ENCODE data around the gene MTHFD1L.
A peak's percentile ranks its signal among the peaks of the same experiment; 100 is the strongest.
"Not testable (repeated sequence)": the region's sequence is repeated elsewhere in the genome, so short reads cannot be mapped to it uniquely, and the experiment has no call there.

Gene MTHFD1L

GRCh38 chr6:150848400-150848799 is 17.1 kb upstream of the MTHFD1L start:
- POLR2A ChIA-PET: interaction anchor here (1.6 kb wide), 1 partner anchor 17 kb away, joined by 9 read pairs; no protein-coding TSS in a partner anchor
- CTCF ChIA-PET: no interaction called here
- DNase-seq (ENCODE audit: extremely low spot score): no peak
- TF ChIP-seq SP1 (IDR thresholded peaks at IDR 0.05): no peak

DNA sequence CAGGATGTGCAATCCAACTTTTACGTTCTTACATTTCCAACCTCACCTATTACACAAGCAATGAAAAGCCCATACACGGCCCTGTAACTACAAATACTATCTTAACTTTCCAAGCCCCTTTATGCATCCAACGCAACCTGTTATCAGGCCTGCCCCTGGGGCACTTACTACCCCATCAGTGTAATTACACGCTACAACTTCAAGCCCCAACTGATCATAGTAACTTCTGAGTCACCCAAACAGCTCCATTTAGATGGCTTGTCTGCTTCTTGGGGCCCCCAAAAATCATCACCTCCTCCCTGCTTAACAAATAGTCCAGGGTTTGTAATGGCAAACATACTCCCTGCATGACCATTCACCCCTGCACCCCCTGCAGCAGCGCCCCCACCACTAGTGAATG is 11.1 kb upstream of the MTHFD1L start:
- POLR2A ChIA-PET; DNase-seq (ENCODE audit: extremely low spot score): not testable (repeated sequence)
- CTCF ChIA-PET: interaction anchor here (0.6 kb wide), 1 partner anchor 256 kb away, joined by 7 read pairs; no protein-coding TSS in a partner anchor

DNA sequence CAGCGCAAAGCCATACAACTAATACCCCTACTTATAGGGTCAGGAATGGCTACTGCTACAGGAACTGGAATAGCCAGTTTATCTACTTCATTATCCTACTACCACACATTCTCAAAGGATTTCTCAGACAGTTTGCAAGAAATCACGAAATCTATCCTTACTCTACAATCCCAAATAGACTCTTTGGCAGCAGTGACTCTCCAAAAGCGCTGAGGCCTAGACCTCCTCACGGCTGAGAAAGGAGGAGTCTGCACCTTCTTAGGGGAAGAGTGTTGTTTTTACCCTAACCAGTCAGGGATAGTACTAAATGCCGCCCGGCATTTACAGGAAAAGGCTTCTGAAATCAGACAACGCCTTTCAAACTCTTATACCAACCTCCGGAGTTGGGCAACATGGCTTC is 10.3 kb upstream of the MTHFD1L start:
- POLR2A ChIA-PET; DNase-seq (ENCODE audit: extremely low spot score): not testable (repeated sequence)
- CTCF ChIA-PET: interaction anchor here (0.6 kb wide), 1 partner anchor 18 kb away, joined by 3 read pairs; no protein-coding TSS in a partner anchor

DNA sequence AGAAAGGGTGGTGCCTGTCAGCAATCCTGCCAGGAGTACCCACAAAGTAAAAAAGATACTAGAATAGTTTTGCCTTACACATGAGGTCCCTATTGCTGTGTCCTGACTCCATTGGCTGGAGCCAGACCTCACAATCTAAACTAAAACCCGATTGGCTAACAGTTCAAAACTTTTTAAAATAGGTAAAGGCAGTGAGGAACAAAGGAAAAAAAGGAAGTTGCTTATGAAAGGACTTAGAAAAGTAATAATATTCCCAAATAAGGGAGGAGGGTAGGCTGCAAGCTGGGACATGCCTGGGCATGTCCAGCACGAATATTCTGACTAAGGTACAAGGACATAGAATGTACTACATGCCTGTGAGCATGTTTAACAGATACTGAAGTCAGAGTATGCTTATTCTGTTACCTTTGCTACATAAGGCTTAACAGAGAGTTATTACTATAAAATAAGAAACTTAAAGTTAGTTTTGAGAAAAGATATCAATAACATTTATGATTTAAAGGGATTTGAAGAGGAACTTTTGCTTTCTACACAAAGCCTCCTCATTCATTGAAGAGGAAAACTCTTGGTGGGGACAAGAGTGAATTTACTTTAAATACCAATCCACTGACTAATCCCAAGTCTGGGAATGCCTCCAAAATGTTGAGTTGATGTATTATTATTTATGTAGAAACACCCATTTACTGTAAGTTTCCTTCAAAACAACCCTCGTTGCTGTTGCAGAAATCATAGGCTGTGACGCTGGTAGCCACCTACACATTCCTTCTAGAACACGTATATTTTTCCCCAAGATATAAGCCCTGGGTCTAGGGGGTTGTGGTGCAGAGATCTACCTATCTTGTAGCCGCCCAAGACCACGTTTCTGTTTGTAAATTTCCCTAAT is 8.2 kb upstream of the MTHFD1L start:
- POLR2A ChIA-PET: no interaction called here
- DNase-seq (ENCODE audit: extremely low spot score): no peak
- TF ChIP-seq FOXA1 (IDR thresholded peaks at IDR 0.05) (no peak), L3MBTL2 (conservative IDR thresholded peaks at IDR 0.05) (no peak; the same call in 1 of the 2 replicates), HDGF (IDR thresholded peaks at IDR 0.05; ENCODE audit: borderline replicate concordance) (no peak), NFRKB (IDR thresholded peaks at IDR 0.05) (no peak), FOXK2 (IDR thresholded peaks at IDR 0.05) (no peak), ELF4 (IDR thresholded peaks at IDR 0.05) (no peak), CTBP1 (IDR thresholded peaks at IDR 0.05; ENCODE audit: borderline replicate concordance) (no peak), ARNT (IDR thresholded peaks at IDR 0.05) (no peak), ZNF384 (IDR thresholded peaks at IDR 0.05) (no peak), TARDBP (IDR thresholded peaks at IDR 0.05) (no peak), LEF1 (IDR thresholded peaks at IDR 0.05; ENCODE audit: borderline replicate concordance) (no peak), SUZ12 (IDR thresholded peaks at IDR 0.05) (no peak), BHLHE40 (IDR thresholded peaks at IDR 0.05; ENCODE audit: borderline replicate concordance) (no peak), FOXM1 (IDR thresholded peaks at IDR 0.05; ENCODE audit: borderline replicate concordance) (no peak), PKNOX1 (IDR thresholded peaks at IDR 0.05) (no peak)
- CTCF ChIA-PET: no interaction called here

- CTCF ChIA-PET: no interaction called here
- TF ChIP-seq SP1 (IDR thresholded peaks at IDR 0.05) (no peak), ARNT (IDR thresholded peaks at IDR 0.05) (no peak)
- DNase-seq (ENCODE audit: extremely low spot score): no peak
- POLR2A ChIA-PET: no interaction called here
Observed at GRCh38 chr6:150857945-150858308, 7.6 kb upstream of the MTHFD1L start.

DNA sequence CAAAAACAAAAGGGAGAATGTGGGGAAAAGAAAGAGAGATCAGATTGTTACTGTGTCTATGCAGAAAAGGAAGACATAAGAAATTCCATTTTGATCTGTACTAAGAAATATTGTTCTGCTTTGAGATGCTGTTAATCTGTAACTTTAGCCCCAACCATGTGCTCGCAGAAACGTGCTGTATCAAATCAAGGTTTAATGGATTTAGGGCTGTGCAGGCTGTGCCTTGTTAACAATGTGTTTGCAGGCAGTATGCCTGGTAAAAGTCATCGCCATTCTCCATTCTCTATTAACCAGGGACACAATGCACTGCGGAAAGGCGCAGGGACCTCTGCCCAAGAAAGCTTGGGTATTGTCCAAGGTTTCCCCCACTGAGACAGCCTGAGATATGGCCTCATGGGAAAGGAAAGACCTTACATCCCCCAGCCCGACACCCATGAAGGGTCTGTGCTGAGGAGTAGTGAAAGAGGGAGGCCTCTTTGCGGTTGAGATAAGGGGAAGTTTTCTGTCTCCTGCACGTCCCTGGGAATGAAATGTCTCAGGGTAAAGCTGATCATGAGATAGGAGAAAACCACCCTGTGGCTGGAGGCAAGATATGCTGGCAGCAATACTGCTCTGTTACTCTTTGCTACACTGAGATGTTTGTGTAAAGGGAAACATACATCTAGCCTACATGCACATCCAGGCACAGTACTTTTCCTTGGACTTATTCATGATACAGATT is 3.9 kb upstream of the MTHFD1L start:
- POLR2A ChIA-PET; CTCF ChIA-PET; DNase-seq (ENCODE audit: extremely low spot score): not testable (repeated sequence)

DNA sequence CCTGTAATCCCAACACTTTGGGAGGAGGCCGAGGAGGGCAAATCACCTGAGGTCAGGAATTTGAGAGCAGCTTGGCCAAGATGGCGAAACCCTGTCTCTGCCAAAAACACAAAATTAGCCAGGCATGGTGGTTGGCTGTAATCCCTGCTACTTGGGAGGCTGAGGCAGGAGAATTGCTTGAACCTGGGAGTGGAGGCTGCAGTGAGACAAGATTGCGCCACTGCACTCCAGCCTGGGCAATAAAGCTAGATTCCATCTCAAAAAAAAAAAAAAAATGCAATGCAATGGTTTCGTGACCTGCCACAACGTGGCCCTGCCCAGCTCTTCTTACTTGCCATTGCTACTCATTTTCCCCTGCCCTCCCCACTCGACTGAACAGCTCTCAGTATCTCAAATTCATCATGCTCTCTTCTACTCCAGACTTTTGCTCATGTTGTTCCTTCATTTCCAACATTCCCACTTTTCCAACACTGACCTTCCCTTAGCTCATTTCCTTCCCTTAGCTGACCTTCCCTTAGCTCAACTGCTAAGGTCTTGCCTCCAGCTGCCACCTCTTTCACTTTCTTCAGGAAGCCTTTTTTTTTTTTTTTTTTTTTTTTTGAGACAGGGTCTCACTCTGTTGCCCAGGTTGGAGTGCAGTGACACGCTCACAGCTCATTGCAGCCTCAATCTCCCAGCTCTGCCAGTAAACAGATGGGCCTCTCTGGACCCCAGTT is 2.1 kb upstream of the MTHFD1L start:
- POLR2A ChIA-PET: no interaction called here
- no peak for DNase-seq (ENCODE audit: extremely low spot score)
- CTCF ChIA-PET: no interaction called here
- TF ChIP-seq ZNF384 (IDR thresholded peaks at IDR 0.05) (peak; percentile 47; the same call in 1 of the 2 replicates), FOXA1 (IDR thresholded peaks at IDR 0.05) (no peak), TARDBP (IDR thresholded peaks at IDR 0.05) (no peak), ELF4 (IDR thresholded peaks at IDR 0.05) (no peak), CTBP1 (IDR thresholded peaks at IDR 0.05; ENCODE audit: borderline replicate concordance) (no peak), ARNT (IDR thresholded peaks at IDR 0.05) (no peak)

DNA sequence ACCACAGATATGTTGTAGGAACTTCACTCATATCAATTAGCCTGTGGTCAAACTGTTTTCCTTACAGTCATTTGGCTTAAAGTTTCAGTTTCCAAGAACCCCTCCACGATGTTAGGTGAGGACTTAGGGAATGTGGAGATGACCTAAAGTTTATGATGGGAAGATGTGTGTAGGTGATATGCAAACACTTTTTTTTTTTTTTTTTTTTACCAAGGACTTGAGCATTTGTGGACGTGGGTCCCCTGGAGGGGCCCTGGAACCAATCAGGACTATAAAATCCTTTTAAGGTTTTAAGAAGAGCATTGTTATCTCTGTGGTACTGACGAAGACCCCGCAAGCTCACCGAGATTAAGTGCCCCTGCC is 478 bp upstream of the MTHFD1L start:
- DNase-seq (ENCODE audit: extremely low spot score): no peak
- no peak for TF ChIP-seq LEF1 (IDR thresholded peaks at IDR 0.05; ENCODE audit: borderline replicate concordance)
- TF ChIP-seq BHLHE40 (IDR thresholded peaks at IDR 0.05; ENCODE audit: borderline replicate concordance): no peak
- no peak for TF ChIP-seq L3MBTL2 (conservative IDR thresholded peaks at IDR 0.05)
- TF ChIP-seq SP1 (IDR thresholded peaks at IDR 0.05): no peak
- no peak for TF ChIP-seq NFRKB (IDR thresholded peaks at IDR 0.05)
- no peak for TF ChIP-seq FOXA1 (IDR thresholded peaks at IDR 0.05)
- peak; percentile 89 for TF ChIP-seq ZNF384 (IDR thresholded peaks at IDR 0.05)
- TF ChIP-seq ELF4 (IDR thresholded peaks at IDR 0.05): no peak
- ChIA-PET POLR2A (interaction anchor here (0.8 to 1.9 kb wide), 9 partner anchors 9 to 455 kb away, joined by 3 to 13 read pairs (median 4); no protein-coding TSS in a partner anchor), CTCF (interaction anchor here (0.6 to 1.9 kb wide), 5 partner anchors 27 to 811 kb away, joined by 3 to 9 read pairs (median 3); no protein-coding TSS in a partner anchor)
